Smooth muscle cell of bladder (primary cell): ENCODE data around the gene SPRY4. TPM values are rescaled to one million over a fixed set of nuclear protein-coding genes. Genes with fewer than 3 reads are reported as not detected.

Experiments
- total RNA-seq: library from RNA; depleted of rRNA; stranded (reverse); fragments of >200 nt; gene quantifications from 2 replicates; pipeline ENCODE4 v1.2.3, GENCODE V29; 2014

Gene SPRY4
- total RNA-seq = 2.7 and 4.3 TPM in 2 replicates

GRCh38 chr5:142324871-142325724 lies at the start of gene SPRY4:
SPRY4 (minus strand) TSS chr5:142325021; CDS start chr5:142315108, 9,913 bp downstream.

Other genes with a start within 250 kb of the SPRY4 start
- gene NDFIP1, start 216.2 kb downstream of the SPRY4 start, total RNA-seq = 33.0 and 41.3 TPM in 2 replicates